ENCODE data around the gene ST6GAL1. TPM values are rescaled to one million over a fixed set of nuclear protein-coding genes. Genes with fewer than 3 reads are reported as not detected.
"Not testable (repeated sequence)": the region's sequence is repeated elsewhere in the genome, so short reads cannot be mapped to it uniquely, and the experiment has no call there.

Gene ST6GAL1
- polyA plus RNA-seq, 3 donors from 2014 or later = 49.8 to 142 (median 74.4) TPM

DNA sequence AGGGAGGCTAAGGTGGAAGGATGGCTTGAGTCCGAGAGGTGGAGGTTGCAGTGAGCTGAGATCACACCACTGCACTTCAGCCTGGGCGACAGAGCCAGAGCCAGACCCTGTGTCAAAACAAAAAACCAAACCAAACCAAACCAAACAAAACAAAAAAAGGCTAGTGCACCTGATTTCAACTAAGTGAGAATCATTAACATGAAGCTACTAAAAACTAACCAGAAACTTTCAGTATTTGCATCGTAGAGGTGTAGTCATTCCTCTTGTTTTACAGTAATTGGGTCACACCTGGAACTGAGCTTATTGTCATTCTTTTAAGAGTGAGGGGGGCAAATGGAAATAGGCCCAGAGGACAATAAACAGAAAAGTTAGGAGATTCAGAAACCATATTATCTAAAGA lies 58.5 kb downstream of the ST6GAL1 start:
- Mint-ChIP-seq H3K27ac (peak overlapping the region in 5 of 6 donors; percentile 40 to 83 (median 61)), H3K27me3 (ENCODE audit: low read depth in 3 of 3) (peaks cover 0 to 1% (median 0%) of the 10 kb centered on the region in 3 donors), H3K9me3 (no peaks in the 10 kb centered on the region), H3K4me3 (no peak overlapping the region), H3K4me1 (peaks cover 62 to 93% of the 10 kb centered on the region in 2 donors), H3K36me3 (peaks cover 15 to 21% (median 20%) of the 10 kb centered on the region in 3 donors)
- DNase-seq = no peak

GRCh38 chr3:186989429-186989828 lies 59.1 kb downstream of the ST6GAL1 start:
- no peak for DNase-seq
- Mint-ChIP-seq H3K9me3 (no peaks in the 10 kb centered on the region), H3K27ac (peak overlapping the region in 5 of 6 donors; percentile 33 to 83 (median 61)), H3K4me3 (no peak overlapping the region), H3K4me1 (peaks cover 63 to 93% of the 10 kb centered on the region in 2 donors), H3K27me3 (ENCODE audit: low read depth in 3 of 3) (peaks cover 0 to 1% (median 0%) of the 10 kb centered on the region in 3 donors), H3K36me3 (peaks cover 8 to 17% (median 14%) of the 10 kb centered on the region in 3 donors)

DNA sequence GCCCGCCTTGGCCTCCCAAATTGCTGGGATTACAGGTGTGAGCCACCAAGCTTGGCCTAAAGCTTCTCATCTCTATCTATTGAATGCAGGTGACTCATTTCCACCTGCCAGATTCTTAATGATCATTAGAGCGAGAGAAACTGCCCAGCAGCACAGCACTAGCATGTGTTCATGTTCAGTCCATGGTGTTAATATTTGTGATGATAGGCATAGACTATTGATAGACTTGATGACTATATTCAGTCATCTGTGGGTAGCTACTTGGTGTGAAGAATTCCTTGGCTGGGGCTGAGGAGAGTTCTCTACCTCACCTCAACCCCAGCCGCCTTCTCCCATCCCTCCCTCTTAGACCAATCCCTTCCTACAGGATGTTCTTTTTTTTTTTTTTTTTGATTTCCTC lies 60.0 kb downstream of the ST6GAL1 start:
- no peaks in the 10 kb centered on the region for H3K9me3 Mint-ChIP-seq
- peaks cover 8 to 17% (median 14%) of the 10 kb centered on the region in 3 donors for H3K36me3 Mint-ChIP-seq
- H3K27me3 Mint-ChIP-seq (ENCODE audit: low read depth in 3 of 3) = peaks cover 0 to 1% (median 0%) of the 10 kb centered on the region in 3 donors
- DNase-seq = no peak
- H3K4me3 Mint-ChIP-seq = no peak overlapping the region
- H3K27ac Mint-ChIP-seq = peak overlapping the region in 3 of 6 donors; percentile 33 to 69 (median 33)
- H3K4me1 Mint-ChIP-seq = peaks cover 62 to 95% of the 10 kb centered on the region in 2 donors

DNA sequence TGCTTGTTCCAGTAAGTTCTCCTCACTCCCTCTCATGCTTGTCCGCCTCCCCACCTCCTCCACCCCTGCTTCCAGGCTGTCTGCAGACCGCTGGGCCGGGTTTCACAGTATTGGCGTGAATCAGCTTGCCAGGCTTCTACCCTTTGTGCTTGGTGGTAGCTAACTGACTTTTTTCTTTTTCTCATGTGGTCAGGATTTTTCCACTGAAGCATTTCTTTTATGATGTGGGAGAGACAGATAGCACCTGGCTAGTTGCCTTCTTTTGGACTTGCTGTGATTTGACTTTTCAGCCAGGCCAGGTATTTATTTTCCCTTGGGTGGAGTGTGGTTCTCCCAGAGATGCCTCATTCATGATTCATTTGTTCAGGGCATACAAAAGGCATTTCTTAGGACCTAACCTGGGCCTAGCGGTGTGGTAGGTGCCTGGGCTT lies 60.6 kb downstream of the ST6GAL1 start:
- Mint-ChIP-seq H3K9me3 (no peaks in the 10 kb centered on the region), H3K27ac (peak overlapping the region in 5 of 6 donors; percentile 25 to 87 (median 65)), H3K27me3 (ENCODE audit: low read depth in 3 of 3) (peaks cover 0 to 1% (median 0%) of the 10 kb centered on the region in 3 donors), H3K4me1 (peaks cover 59 to 90% of the 10 kb centered on the region in 2 donors), H3K4me3 (no peak overlapping the region), H3K36me3 (peaks cover 8 to 14% (median 12%) of the 10 kb centered on the region in 3 donors)
- DNase-seq = no peak

DNA sequence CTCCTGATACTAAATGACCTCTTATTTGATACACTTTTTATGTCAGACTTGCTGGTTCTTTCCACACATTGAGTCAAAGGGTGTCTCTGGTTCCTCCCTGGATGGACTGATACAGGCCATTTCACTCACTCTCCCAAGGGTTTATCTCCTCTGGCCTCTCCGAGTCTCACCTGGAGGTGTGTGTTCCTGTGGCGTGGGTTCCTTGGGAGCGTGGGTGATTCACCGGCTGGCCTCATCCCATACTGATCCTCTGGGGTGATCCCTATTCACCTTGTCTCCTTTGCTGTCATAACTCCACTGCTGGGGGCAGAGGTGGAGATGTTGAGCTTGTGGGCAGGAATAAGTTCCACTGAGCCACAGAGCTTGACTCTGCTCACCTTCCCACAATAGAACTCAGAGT lies 61.1 kb downstream of the ST6GAL1 start:
- Mint-ChIP-seq H3K27me3 (ENCODE audit: low read depth in 3 of 3) (peaks cover 0 to 1% (median 0%) of the 10 kb centered on the region in 3 donors), H3K4me1 (peaks cover 62 to 90% of the 10 kb centered on the region in 2 donors), H3K27ac (peak overlapping the region in 5 of 6 donors; percentile 9 to 75 (median 65)), H3K4me3 (no peak overlapping the region), H3K9me3 (no peaks in the 10 kb centered on the region), H3K36me3 (peaks cover 8 to 11% (median 9%) of the 10 kb centered on the region in 3 donors)
- DNase-seq = no peak

DNA sequence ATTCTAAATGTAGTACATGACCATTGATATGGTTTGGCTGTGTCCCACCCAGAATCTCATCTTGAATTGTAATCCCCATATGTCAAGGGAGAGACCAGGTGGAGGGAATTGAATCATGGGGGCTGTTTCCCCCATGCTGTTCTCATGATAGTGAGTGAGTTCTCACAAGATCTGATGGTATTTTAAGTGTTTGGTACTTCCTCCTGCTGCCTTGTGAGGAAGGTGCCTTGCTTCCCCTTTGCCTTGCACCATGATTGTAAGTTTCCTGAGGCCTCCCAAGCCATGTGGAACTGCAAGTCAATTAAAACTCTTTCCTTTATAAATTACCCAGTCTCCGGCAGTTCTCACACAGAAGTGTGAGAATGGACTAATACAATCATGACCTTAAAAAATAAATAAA lies 61.8 kb downstream of the ST6GAL1 start:
- H3K36me3 Mint-ChIP-seq; DNase-seq; H3K27me3 Mint-ChIP-seq (ENCODE audit: low read depth in 3 of 3); H3K9me3 Mint-ChIP-seq; H3K4me3 Mint-ChIP-seq: not testable (repeated sequence)
- Mint-ChIP-seq H3K4me1 (peaks cover 62 to 91% of the 10 kb centered on the region in 2 donors), H3K27ac (peak overlapping the region in 4 of 6 donors; percentile 5 to 75 (median 59))

GRCh38 chr3:186993210-186993782 lies 63.0 kb downstream of the ST6GAL1 start:
- peaks cover 57 to 91% of the 10 kb centered on the region in 2 donors for H3K4me1 Mint-ChIP-seq
- no peak for DNase-seq
- H3K4me3 Mint-ChIP-seq = no peak overlapping the region
- H3K27me3 Mint-ChIP-seq (ENCODE audit: low read depth in 3 of 3) = peaks cover 0 to 5% (median 0%) of the 10 kb centered on the region in 3 donors
- no peaks in the 10 kb centered on the region for H3K9me3 Mint-ChIP-seq
- H3K27ac Mint-ChIP-seq = peak overlapping the region in 3 of 6 donors; percentile 35 to 45 (median 39)
- peaks cover 6 to 9% (median 8%) of the 10 kb centered on the region in 3 donors for H3K36me3 Mint-ChIP-seq

- no peaks in the 10 kb centered on the region for H3K9me3 Mint-ChIP-seq
- DNase-seq = no peak
- peaks cover 53 to 86% of the 10 kb centered on the region in 2 donors for H3K4me1 Mint-ChIP-seq
- H3K27ac Mint-ChIP-seq = peak overlapping the region in 4 of 6 donors; percentile 6 to 67 (median 45)
- H3K36me3 Mint-ChIP-seq = peaks cover 4 to 9% (median 6%) of the 10 kb centered on the region in 3 donors
- H3K27me3 Mint-ChIP-seq (ENCODE audit: low read depth in 3 of 3) = peaks cover 0 to 5% (median 0%) of the 10 kb centered on the region in 3 donors
- no peak overlapping the region for H3K4me3 Mint-ChIP-seq
Observed at GRCh38 chr3:186994000-186994955, 64.0 kb downstream of the ST6GAL1 start.

DNA sequence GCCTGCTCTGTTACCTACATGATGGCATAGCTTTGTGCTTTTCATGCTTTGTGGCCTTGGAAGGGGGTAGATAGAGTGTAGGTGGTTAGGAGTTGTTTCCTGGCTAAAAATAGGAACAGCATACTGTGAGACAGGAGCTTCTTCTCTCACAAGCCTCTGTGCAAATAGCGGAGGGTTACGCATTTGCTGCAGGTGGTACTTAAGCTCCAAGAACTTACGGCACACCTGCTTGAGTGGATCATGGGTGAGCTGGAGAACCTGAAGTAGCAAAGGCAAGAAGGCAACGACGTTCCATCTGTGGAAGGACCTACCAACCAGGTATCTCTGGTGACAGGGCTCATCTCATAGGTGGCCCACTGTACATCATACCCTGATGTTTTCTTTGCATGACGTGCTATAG lies 66.0 kb downstream of the ST6GAL1 start:
- DNase-seq = no peak
- H3K4me1 Mint-ChIP-seq = peaks cover 50 to 86% of the 10 kb centered on the region in 2 donors
- peak overlapping the region in 4 of 6 donors; percentile 15 to 79 (median 67) for H3K27ac Mint-ChIP-seq
- peaks cover 0 to 5% (median 3%) of the 10 kb centered on the region in 3 donors for H3K27me3 Mint-ChIP-seq (ENCODE audit: low read depth in 3 of 3)
- H3K9me3 Mint-ChIP-seq = no peaks in the 10 kb centered on the region
- H3K36me3 Mint-ChIP-seq = peaks cover 3 to 14% (median 9%) of the 10 kb centered on the region in 3 donors
- no peak overlapping the region for H3K4me3 Mint-ChIP-seq

GRCh38 chr3:186997061-186997460 lies 66.7 kb downstream of the ST6GAL1 start:
- Mint-ChIP-seq H3K4me1 (peaks cover 43 to 83% of the 10 kb centered on the region in 2 donors), H3K36me3 (peaks cover 3 to 9% (median 6%) of the 10 kb centered on the region in 3 donors), H3K4me3 (peak overlapping the region in 1 of 5 donors; percentile 27), H3K9me3 (no peaks in the 10 kb centered on the region), H3K27ac (peak overlapping the region in 5 of 6 donors; percentile 26 to 79 (median 77)), H3K27me3 (ENCODE audit: low read depth in 3 of 3) (peaks cover 0 to 5% (median 3%) of the 10 kb centered on the region in 3 donors)
- no peak for DNase-seq

DNA sequence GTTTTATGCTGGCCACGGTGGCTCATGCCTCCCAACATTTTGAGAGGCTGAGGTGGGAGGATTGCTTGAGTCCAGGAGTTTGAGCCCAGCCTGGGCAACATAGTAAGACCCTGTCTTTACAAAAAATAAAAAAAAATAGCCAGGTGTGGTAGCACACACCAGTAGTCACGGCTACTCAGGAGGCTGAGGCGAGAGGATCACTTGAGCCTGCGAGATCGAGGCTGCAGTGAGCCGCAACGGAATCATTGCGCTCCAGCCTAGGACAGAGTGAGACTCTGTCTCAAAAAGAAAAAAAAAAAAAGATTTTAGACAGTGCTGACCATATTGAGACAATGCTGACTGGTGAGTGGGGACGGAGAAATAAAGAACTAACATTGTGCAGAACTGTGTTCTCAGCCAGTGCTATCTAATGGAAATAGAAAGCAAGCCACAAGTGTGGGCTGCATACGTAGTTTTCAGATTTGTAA lies 67.2 kb downstream of the ST6GAL1 start:
- Mint-ChIP-seq H3K9me3 (no peaks in the 10 kb centered on the region), H3K27me3 (ENCODE audit: low read depth in 3 of 3) (peaks cover 0 to 5% (median 3%) of the 10 kb centered on the region in 3 donors), H3K27ac (peak overlapping the region in 1 of 6 donors; percentile 55), H3K36me3 (peaks cover 3 to 10% (median 8%) of the 10 kb centered on the region in 3 donors), H3K4me1 (peaks cover 44 to 85% of the 10 kb centered on the region in 2 donors), H3K4me3 (no peak overlapping the region)
- no peak for DNase-seq

GRCh38 chr3:186998937-186999368 lies 68.6 kb downstream of the ST6GAL1 start:
- Mint-ChIP-seq H3K27me3 (ENCODE audit: low read depth in 3 of 3) (peaks cover 0 to 5% (median 3%) of the 10 kb centered on the region in 3 donors), H3K4me3 (no peak overlapping the region), H3K27ac (no peak overlapping the region), H3K4me1 (peaks cover 42 to 87% of the 10 kb centered on the region in 2 donors), H3K36me3 (peaks cover 3 to 14% (median 4%) of the 10 kb centered on the region in 3 donors), H3K9me3 (no peaks in the 10 kb centered on the region)
- no peak for DNase-seq

- peak overlapping the region; percentile 34 to 78 (median 62) for H3K27ac Mint-ChIP-seq
- H3K9me3 Mint-ChIP-seq = no peaks in the 10 kb centered on the region
- no peak for DNase-seq
- peaks cover 0 to 5% (median 3%) of the 10 kb centered on the region in 3 donors for H3K27me3 Mint-ChIP-seq (ENCODE audit: low read depth in 3 of 3)
- peaks cover 54 to 92% of the 10 kb centered on the region in 2 donors for H3K4me1 Mint-ChIP-seq
- H3K4me3 Mint-ChIP-seq = peak overlapping the region in 3 of 5 donors; percentile 0 to 62 (median 44)
- peaks cover 9 to 22% (median 12%) of the 10 kb centered on the region in 3 donors for H3K36me3 Mint-ChIP-seq
Observed at GRCh38 chr3:187000711-187001151, 70.4 kb downstream of the ST6GAL1 start.

All from immature natural killer cell (primary cell).